ENCODE measurements around the gene HBZ.
"Not testable (repeated sequence)": the region's sequence is repeated elsewhere in the genome, so short reads cannot be mapped to it uniquely, and the experiment has no call there.

HBZ gene

DNA sequence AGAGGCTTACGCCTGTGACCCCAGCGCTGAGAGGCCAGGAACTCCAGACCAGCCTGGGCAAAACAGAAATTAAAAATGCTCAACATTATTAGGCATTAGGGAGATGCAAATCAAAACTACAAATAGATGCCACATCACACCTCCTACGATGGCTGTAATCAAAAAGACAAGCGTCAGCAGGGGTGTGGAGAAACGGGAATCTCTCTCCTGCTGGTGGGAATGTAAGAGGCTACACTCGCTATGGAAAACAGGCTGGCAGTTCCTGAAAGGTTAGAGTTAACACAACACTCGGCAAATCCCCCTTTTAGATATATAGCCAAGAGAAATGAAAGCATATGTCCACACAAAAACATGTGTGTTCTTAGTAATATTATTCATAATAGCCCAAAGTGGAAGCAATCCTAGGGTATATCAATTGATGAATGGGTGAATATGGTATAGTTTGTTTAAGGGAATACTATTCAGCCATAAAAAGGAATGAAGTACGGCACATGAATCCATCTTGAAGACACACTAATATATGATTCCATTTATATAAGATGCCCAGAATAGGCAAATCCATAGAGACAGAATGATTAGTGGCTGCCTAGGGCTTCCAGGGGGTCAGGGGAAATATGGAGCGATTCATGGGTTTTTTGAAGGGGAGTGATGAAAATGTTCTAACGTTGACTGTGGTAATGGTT is 12.1 kb upstream of the HBZ start:
- Histone ChIP-seq H3K4me1 (ENCODE audit: insufficient read depth, low read length) (no peaks in the 10 kb centered on the region), H3K36me3 (ENCODE audit: insufficient read depth, low read length) (no peaks in the 10 kb centered on the region), H3K9me3 (ENCODE audit: insufficient read depth, low read depth, low read length) (no peaks in the 10 kb centered on the region), H3K9ac (ENCODE audit: low read depth, low read length) (no peak overlapping the region), H3K27me3 (ENCODE audit: insufficient read depth, low read length) (no peaks in the 10 kb centered on the region), H3K27ac (ENCODE audit: low read depth, low read length) (no peak overlapping the region), H3K4me3 (ENCODE audit: low read length) (no peak overlapping the region)
- 71% methylated on average over 8 of the region's 10 CpGs for WGBS

GRCh38 chr16:142405-142967 is 10.0 kb upstream of the HBZ start:
- WGBS: 90% methylated on average over 12 of the region's 12 CpGs

DNA sequence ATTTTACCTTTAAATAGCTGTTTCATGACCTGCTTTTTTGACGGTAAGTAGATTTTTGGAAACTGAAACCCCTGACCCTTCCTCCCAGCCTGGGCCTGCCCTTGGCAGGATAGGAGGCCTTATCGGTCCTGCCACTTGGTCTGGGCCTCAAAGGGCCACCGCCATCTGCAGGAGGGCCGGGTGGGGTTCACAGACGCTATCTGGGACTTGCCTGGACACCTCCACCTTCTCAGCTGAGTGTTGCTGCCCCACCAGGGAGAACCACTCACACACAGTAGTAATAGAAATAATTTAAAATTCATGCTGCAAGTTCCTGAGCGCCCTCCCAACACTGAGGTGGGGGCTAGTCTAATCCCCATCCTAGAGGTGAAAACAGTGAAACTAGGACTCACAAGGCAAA is 9.4 kb upstream of the HBZ start:
- H3K27me3 ChIP-seq (ENCODE audit: insufficient read depth, low read length): no peaks in the 10 kb centered on the region
- no peaks in the 10 kb centered on the region for H3K36me3 ChIP-seq (ENCODE audit: insufficient read depth, low read length)
- no peak overlapping the region for H3K4me3 ChIP-seq (ENCODE audit: low read length)
- 91% methylated on average over 6 of the region's 6 CpGs for WGBS
- H3K9ac ChIP-seq (ENCODE audit: low read depth, low read length): no peak overlapping the region
- H3K9me3 ChIP-seq (ENCODE audit: insufficient read depth, low read depth, low read length): no peaks in the 10 kb centered on the region
- no peaks in the 10 kb centered on the region for H3K4me1 ChIP-seq (ENCODE audit: insufficient read depth, low read length)
- H3K27ac ChIP-seq (ENCODE audit: low read depth, low read length): no peak overlapping the region

More at GRCh38 chr16:142405-142967, 10.0 kb upstream of the HBZ start:
- Histone ChIP-seq H3K9me3 (ENCODE audit: insufficient read depth, low read depth, low read length) (no peaks in the 10 kb centered on the region), H3K27me3 (ENCODE audit: insufficient read depth, low read length) (no peaks in the 10 kb centered on the region), H3K27ac (ENCODE audit: low read depth, low read length) (no peak overlapping the region), H3K4me1 (ENCODE audit: insufficient read depth, low read length) (no peaks in the 10 kb centered on the region), H3K9ac (ENCODE audit: low read depth, low read length) (no peak overlapping the region), H3K36me3 (ENCODE audit: insufficient read depth, low read length) (no peaks in the 10 kb centered on the region), H3K4me3 (ENCODE audit: low read length) (no peak overlapping the region)

- Histone ChIP-seq H3K4me3 (ENCODE audit: low read length) (no peak overlapping the region), H3K27ac (ENCODE audit: low read depth, low read length) (no peak overlapping the region)
- 88% methylated on average over 6 of the region's 6 CpGs for WGBS
These were observed 9.0 kb upstream of the HBZ start for GRCh38 chr16:143456-143855.

GRCh38 chr16:144797-145252 is 7.6 kb upstream of the HBZ start:
- Histone ChIP-seq H3K4me3 (ENCODE audit: low read length) (no peak overlapping the region), H3K9me3 (ENCODE audit: insufficient read depth, low read depth, low read length) (no peaks in the 10 kb centered on the region), H3K27ac (ENCODE audit: low read depth, low read length) (no peak overlapping the region), H3K4me1 (ENCODE audit: insufficient read depth, low read length) (no peaks in the 10 kb centered on the region), H3K27me3 (ENCODE audit: insufficient read depth, low read length) (peaks cover 3% of the 10 kb centered on the region; the same call in 1 of the 2 replicates), H3K36me3 (ENCODE audit: insufficient read depth, low read length) (no peaks in the 10 kb centered on the region), H3K9ac (ENCODE audit: low read depth, low read length) (no peak overlapping the region)
- WGBS: 94% methylated on average over 14 of the region's 14 CpGs

More at GRCh38 chr16:143456-143855, 9.0 kb upstream of the HBZ start:
- Histone ChIP-seq H3K27me3 (ENCODE audit: insufficient read depth, low read length) (no peaks in the 10 kb centered on the region), H3K36me3 (ENCODE audit: insufficient read depth, low read length) (no peaks in the 10 kb centered on the region), H3K4me1 (ENCODE audit: insufficient read depth, low read length) (no peaks in the 10 kb centered on the region), H3K9ac (ENCODE audit: low read depth, low read length) (no peak overlapping the region), H3K9me3 (ENCODE audit: insufficient read depth, low read depth, low read length) (no peaks in the 10 kb centered on the region)

GRCh38 chr16:146646-147045 is 5.8 kb upstream of the HBZ start:
- Histone ChIP-seq H3K9ac (ENCODE audit: low read depth, low read length) (no peak overlapping the region), H3K4me1 (ENCODE audit: insufficient read depth, low read length) (no peaks in the 10 kb centered on the region), H3K27ac (ENCODE audit: low read depth, low read length) (no peak overlapping the region), H3K36me3 (ENCODE audit: insufficient read depth, low read length) (no peaks in the 10 kb centered on the region), H3K4me3 (ENCODE audit: low read length) (no peak overlapping the region), H3K27me3 (ENCODE audit: insufficient read depth, low read length) (peaks cover 12% of the 10 kb centered on the region; the same call in 1 of the 2 replicates), H3K9me3 (ENCODE audit: insufficient read depth, low read depth, low read length) (no peaks in the 10 kb centered on the region)
- WGBS: 100% methylated on average over 2 of the region's 2 CpGs

DNA sequence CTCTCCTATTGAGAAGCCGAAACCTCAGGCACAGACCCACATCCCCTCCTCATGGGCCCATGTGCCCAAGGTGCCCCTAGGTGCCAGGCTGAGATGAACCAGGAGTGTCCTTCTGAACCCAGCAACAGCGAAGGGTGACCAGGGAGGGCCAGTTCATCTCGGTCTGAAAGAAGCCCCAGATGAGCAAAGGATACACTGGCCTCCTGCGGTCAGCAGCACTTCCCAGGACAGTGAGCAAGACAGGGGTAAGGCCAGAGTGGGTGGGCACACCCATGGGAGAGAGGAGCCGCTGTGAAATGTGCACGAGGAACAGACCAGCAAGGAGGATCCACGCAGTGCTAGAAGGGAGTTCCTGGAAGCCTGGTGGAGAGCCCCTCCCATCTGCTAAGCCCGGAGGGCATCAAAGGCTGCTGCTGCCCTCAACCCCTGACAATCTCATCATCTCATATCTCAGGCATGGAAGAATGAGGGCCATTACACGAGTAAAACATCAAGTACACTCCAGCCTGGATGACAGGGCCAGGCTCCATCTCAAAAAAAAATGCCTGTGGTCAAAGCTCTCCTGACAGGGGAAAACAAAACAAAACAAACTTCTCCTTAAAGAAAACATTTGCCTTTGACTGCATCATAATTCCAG is 3.3 kb upstream of the HBZ start:
- Histone ChIP-seq H3K4me3 (ENCODE audit: low read length) (no peak overlapping the region), H3K4me1 (ENCODE audit: insufficient read depth, low read length) (no peaks in the 10 kb centered on the region), H3K9me3 (ENCODE audit: insufficient read depth, low read depth, low read length) (no peaks in the 10 kb centered on the region), H3K27ac (ENCODE audit: low read depth, low read length) (no peak overlapping the region), H3K36me3 (ENCODE audit: insufficient read depth, low read length) (no peaks in the 10 kb centered on the region), H3K27me3 (ENCODE audit: insufficient read depth, low read length) (peaks cover 20% of the 10 kb centered on the region), H3K9ac (ENCODE audit: low read depth, low read length) (no peak overlapping the region)
- WGBS: 60% methylated on average over 9 of the region's 9 CpGs

- H3K9me3 ChIP-seq (ENCODE audit: insufficient read depth, low read depth, low read length); H3K36me3 ChIP-seq (ENCODE audit: insufficient read depth, low read length); H3K4me1 ChIP-seq (ENCODE audit: insufficient read depth, low read length); H3K4me3 ChIP-seq (ENCODE audit: low read length); H3K27ac ChIP-seq (ENCODE audit: low read depth, low read length); H3K9ac ChIP-seq (ENCODE audit: low read depth, low read length): not testable (repeated sequence)
- peaks cover 60% of the 10 kb centered on the region for H3K27me3 ChIP-seq (ENCODE audit: insufficient read depth, low read length)
- WGBS: 58% methylated on average over 3 of the region's 6 CpGs
These were observed 681 bp downstream of the HBZ start for GRCh38 chr16:153129-153521.

GRCh38 chr16:153550-154216 is 1.2 kb downstream of the HBZ start:
- WGBS: no CpG with 5 or more reads among the region's 74 CpGs
- H3K36me3 ChIP-seq (ENCODE audit: insufficient read depth, low read length); H3K9me3 ChIP-seq (ENCODE audit: insufficient read depth, low read depth, low read length); H3K4me1 ChIP-seq (ENCODE audit: insufficient read depth, low read length); H3K9ac ChIP-seq (ENCODE audit: low read depth, low read length); H3K4me3 ChIP-seq (ENCODE audit: low read length); H3K27ac ChIP-seq (ENCODE audit: low read depth, low read length): not testable (repeated sequence)
- peaks cover 65% of the 10 kb centered on the region for H3K27me3 ChIP-seq (ENCODE audit: insufficient read depth, low read length)

DNA sequence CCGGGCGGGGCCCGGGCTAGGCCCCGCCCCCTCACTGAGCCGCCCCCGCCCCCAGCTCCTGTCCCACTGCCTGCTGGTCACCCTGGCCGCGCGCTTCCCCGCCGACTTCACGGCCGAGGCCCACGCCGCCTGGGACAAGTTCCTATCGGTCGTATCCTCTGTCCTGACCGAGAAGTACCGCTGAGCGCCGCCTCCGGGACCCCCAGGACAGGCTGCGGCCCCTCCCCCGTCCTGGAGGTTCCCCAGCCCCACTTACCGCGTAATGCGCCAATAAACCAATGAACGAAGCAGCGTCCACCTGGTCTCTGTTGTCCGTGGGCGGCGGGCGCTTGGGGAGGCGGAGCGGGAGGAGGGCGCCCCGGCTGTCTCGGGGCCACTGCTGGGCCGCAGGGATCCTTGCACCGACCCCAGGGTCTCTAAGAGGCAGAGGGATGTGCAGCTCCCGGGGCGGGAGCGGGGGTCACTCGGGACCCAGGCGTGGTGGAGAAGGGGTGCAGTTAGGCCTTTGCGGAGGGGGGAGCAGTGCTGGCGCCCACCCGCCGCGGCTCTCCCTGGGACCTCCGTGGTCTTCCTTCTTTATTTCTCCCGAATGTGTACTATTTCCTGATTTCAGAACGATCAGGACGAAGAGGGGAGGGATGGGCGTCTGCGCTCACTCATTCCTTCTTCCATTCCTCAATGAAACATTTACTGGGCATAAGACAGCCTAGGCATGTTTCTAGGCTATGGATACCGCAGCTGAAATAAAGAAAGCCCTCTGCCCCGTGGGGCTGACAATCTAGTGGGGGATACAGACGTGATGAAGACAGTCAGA is 2.0 kb downstream of the HBZ start:
- Histone ChIP-seq H3K9ac (ENCODE audit: low read depth, low read length) (no peak overlapping the region; the same call in 1 of the 2 replicates), H3K4me3 (ENCODE audit: low read length) (peak overlapping the region; percentile 65)

More for the DNA sequence above, 2.0 kb downstream of the HBZ start:
- Histone ChIP-seq H3K27ac (ENCODE audit: low read depth, low read length) (no peak overlapping the region), H3K36me3 (ENCODE audit: insufficient read depth, low read length) (no peaks in the 10 kb centered on the region), H3K27me3 (ENCODE audit: insufficient read depth, low read length) (peaks cover 70% of the 10 kb centered on the region), H3K9me3 (ENCODE audit: insufficient read depth, low read depth, low read length) (no peaks in the 10 kb centered on the region; the same call in 1 of the 2 replicates), H3K4me1 (ENCODE audit: insufficient read depth, low read length) (no peaks in the 10 kb centered on the region)
- WGBS: 2% methylated on average over 51 of the region's 59 CpGs

Data from HUES64 (cell line).